Myocyte (in vitro differentiated cells): ENCODE measurements around the gene MAB21L2. TPM values are rescaled to one million over a fixed set of nuclear protein-coding genes. Genes with fewer than 3 reads are reported as not detected.

Source experiments
- DNase-seq: peaks from one replicate; pipeline ENCODE4 v3.0.0-alpha.2; 2012; ENCODE audit warnings: low read depth
- total RNA-seq: library from RNA; depleted of rRNA; stranded (reverse); fragments of >200 nt; gene quantifications from 2 replicates; pipeline ENCODE4 v1.2.3, GENCODE V29; 2014

The MAB21L2 gene
- total RNA-seq, 1 donor from 2014 or later: 0.16 TPM

- DNase-seq: no peak
These were observed 19.0 kb downstream of the MAB21L2 start for GRCh38 chr4:150600812-150601445.

GRCh38 chr4:150609131-150609530 is 27.2 kb downstream of the MAB21L2 start:
- no peak for DNase-seq

- peak; percentile 1 for DNase-seq
These were observed 37.1 kb downstream of the MAB21L2 start for GRCh38 chr4:150619042-150619441.

- no peak for DNase-seq
These were observed 42.1 kb downstream of the MAB21L2 start for GRCh38 chr4:150624055-150624454.

- DNase-seq: no peak
These were observed 43.1 kb downstream of the MAB21L2 start for GRCh38 chr4:150625033-150625432.

- no peak for DNase-seq
These were observed 46.1 kb downstream of the MAB21L2 start for GRCh38 chr4:150628073-150628472.

GRCh38 chr4:150632639-150633038 is 50.7 kb downstream of the MAB21L2 start:
- no peak for DNase-seq
